ENCODE measurements around the gene CLIC5. TPM values are rescaled to one million over a fixed set of nuclear protein-coding genes. Genes with fewer than 3 reads are reported as not detected.

The CLIC5 gene
- total and polyA plus RNA-seq, 9 donors = 8.5 to 15.4 (median 14.2) TPM

DNA sequence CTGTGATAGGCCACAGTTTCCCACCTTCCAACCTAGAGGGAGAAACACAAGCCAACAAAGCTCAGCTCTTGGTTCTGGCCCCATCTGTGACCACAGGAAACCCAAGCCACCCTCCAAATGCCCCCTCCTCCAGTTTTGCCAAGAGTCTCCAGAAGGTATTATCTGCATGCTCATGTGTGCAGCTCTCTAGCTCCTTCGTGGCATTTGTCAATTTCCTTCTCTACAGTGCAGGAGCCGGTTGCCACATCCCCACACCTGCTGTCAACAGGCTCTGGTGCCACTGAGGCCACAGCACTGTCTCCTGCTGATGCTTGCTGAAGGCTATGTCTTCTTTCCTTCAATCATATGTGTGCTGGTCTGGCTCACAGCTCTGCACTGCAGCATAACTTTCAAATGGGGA is 177.2 kb downstream of the CLIC5 start:
- WGBS (ENCODE audit: insufficient coverage) = 75% methylated on average over 2 of the region's 2 CpGs
- H3K4me3 ChIP-seq (ENCODE audit: low read length) = no peak overlapping the region
- H3K27ac ChIP-seq (ENCODE audit: low read length) = no peak overlapping the region
- H3K27me3 ChIP-seq (ENCODE audit: control insufficient read depth, insufficient read depth, low read length) = no peaks in the 10 kb centered on the region
- DNase-seq = no peak
- H3K4me1 ChIP-seq (ENCODE audit: control insufficient read depth, insufficient read depth, low read length) = no peaks in the 10 kb centered on the region
- no peaks in the 10 kb centered on the region for H3K9me3 ChIP-seq (replicated peaks; ENCODE audit: control insufficient read depth, low read depth, low read length)
- no peaks in the 10 kb centered on the region for H3K36me3 ChIP-seq (ENCODE audit: control insufficient read depth, insufficient read depth, low read length)

DNA sequence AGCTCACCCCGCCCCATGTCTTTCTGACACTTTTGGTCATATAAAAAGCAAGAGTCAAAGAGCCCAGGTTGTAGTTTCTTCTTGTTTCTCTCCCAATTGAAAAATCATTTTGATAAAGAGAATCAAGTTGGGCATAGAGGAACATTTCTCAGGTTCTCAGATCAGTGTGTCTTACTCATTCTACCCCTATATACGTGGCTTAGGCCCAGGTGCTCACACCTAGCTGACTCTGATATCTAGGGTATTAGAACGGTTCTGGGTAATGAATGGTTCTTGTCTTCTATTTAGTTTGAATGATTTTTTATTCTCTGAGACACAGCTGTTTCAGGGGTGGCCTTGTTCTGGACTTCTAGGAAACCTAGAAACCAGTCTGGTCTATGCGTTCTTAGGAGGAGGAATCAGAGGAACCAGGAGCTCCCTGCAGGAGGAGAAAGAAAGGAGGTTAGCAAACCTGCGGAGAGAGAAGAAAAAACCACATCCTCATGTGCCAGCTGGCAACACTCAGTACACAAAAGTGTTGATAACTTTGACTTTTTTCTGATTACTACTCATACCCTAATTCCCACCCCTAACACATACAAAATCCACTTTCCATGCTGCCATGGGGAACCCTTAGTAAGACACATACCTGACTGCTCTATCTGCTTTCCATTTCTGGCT is 178.0 kb downstream of the CLIC5 start:
- Histone ChIP-seq H3K4me3 (ENCODE audit: low read length) (no peak overlapping the region), H3K4me1 (ENCODE audit: control insufficient read depth, insufficient read depth, low read length) (no peaks in the 10 kb centered on the region), H3K36me3 (ENCODE audit: control insufficient read depth, insufficient read depth, low read length) (no peaks in the 10 kb centered on the region), H3K9me3 (replicated peaks; ENCODE audit: control insufficient read depth, low read depth, low read length) (no peaks in the 10 kb centered on the region), H3K27ac (ENCODE audit: low read length) (no peak overlapping the region), H3K27me3 (ENCODE audit: control insufficient read depth, insufficient read depth, low read length) (no peaks in the 10 kb centered on the region)
- no peak for DNase-seq
- 100% methylated on average over 1 of the region's 5 CpGs for WGBS (ENCODE audit: insufficient coverage)

DNA sequence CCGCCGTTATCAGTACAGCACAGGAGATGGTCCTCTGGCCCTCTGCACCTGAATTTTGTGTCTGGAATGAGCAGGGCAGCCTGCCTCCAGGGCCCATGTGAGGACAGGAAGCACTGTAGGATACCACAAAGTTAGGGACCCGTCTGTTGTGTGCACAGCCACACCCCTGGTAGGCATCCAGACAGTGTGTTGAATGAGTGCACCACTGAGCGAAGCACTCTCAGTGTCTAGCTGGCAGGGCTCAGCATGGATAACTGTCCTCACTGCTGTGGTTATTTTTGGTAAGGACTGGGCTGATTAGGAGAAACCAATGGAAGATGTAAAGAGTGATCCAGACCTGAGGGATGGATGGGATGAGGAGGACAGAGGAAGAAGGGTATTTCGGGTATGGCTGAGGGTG is 178.7 kb downstream of the CLIC5 start:
- no peak for DNase-seq
- Histone ChIP-seq H3K4me1 (ENCODE audit: control insufficient read depth, insufficient read depth, low read length) (no peaks in the 10 kb centered on the region), H3K9me3 (replicated peaks; ENCODE audit: control insufficient read depth, low read depth, low read length) (no peaks in the 10 kb centered on the region), H3K27me3 (ENCODE audit: control insufficient read depth, insufficient read depth, low read length) (no peaks in the 10 kb centered on the region), H3K27ac (ENCODE audit: low read length) (no peak overlapping the region), H3K36me3 (ENCODE audit: control insufficient read depth, insufficient read depth, low read length) (no peaks in the 10 kb centered on the region), H3K4me3 (ENCODE audit: low read length) (no peak overlapping the region)
- 79% methylated on average over 5 of the region's 5 CpGs for WGBS (ENCODE audit: insufficient coverage)

DNA sequence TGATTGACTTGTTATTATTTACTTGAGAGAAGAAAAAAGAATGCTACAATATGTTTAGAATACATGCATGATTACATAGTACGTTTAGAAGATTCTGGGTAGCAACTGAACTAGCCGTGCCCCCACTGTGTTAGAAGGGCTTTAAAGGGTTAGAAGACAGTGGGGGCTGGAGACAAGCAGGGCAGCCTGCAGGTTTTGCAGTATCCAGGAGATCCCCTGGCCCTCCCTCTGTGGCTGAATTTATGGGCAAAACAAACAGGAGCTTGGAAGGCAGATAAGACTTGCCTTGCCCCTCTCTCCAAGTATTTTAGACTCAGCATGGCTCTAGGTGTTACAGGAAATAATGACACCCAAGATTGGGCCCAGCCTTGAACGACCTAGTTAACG is 179.2 kb downstream of the CLIC5 start:
- Histone ChIP-seq H3K27ac (ENCODE audit: low read length) (no peak overlapping the region), H3K36me3 (ENCODE audit: control insufficient read depth, insufficient read depth, low read length) (no peaks in the 10 kb centered on the region), H3K4me3 (ENCODE audit: low read length) (no peak overlapping the region), H3K9me3 (replicated peaks; ENCODE audit: control insufficient read depth, low read depth, low read length) (no peaks in the 10 kb centered on the region), H3K4me1 (ENCODE audit: control insufficient read depth, insufficient read depth, low read length) (no peaks in the 10 kb centered on the region), H3K27me3 (ENCODE audit: control insufficient read depth, insufficient read depth, low read length) (no peaks in the 10 kb centered on the region)
- DNase-seq = no peak
- WGBS (ENCODE audit: insufficient coverage) = 67% methylated on average over 1 of the region's 4 CpGs

DNA sequence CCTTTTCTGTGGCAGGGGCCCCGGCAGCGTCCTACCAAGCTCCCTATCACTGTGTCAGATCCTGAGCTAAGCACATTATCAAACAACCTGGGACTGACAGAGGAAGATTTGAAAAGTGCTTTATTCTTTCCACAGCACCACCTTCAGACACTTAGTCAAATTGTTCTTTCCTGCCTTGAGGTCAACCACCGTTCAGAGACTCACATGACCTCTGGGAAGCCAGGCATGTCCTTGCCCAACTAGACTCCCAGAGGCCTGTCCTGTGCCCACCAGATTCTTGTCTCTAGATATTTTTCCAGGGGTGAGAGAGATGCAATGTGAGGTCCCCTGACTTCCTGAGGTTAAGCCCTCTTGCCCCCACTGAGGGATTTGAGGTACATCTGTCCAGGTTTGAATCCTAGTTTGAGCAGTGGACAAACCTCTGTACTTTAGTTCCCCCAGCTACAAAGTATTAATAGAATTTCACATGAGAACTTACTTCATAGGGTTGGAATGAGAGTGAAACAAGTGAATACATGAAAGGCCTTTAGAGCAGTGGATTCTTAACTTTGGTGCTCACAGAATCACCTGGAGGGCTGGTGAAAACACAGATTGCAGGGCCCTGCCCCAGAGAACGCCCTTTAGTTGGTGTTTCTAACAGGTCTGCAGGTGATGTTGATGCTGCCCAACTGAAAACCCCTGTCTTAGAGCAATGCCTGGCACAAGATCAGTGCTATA is 179.8 kb downstream of the CLIC5 start:
- H3K27me3 ChIP-seq (ENCODE audit: control insufficient read depth, insufficient read depth, low read length) = no peaks in the 10 kb centered on the region
- no peaks in the 10 kb centered on the region for H3K36me3 ChIP-seq (ENCODE audit: control insufficient read depth, insufficient read depth, low read length)
- no peak overlapping the region for H3K27ac ChIP-seq (ENCODE audit: low read length)
- 100% methylated on average over 1 of the region's 4 CpGs for WGBS (ENCODE audit: insufficient coverage)
- DNase-seq = no peak
- no peaks in the 10 kb centered on the region for H3K9me3 ChIP-seq (replicated peaks; ENCODE audit: control insufficient read depth, low read depth, low read length)
- no peak overlapping the region for H3K4me3 ChIP-seq (ENCODE audit: low read length)
- no peaks in the 10 kb centered on the region for H3K4me1 ChIP-seq (ENCODE audit: control insufficient read depth, insufficient read depth, low read length)

DNA sequence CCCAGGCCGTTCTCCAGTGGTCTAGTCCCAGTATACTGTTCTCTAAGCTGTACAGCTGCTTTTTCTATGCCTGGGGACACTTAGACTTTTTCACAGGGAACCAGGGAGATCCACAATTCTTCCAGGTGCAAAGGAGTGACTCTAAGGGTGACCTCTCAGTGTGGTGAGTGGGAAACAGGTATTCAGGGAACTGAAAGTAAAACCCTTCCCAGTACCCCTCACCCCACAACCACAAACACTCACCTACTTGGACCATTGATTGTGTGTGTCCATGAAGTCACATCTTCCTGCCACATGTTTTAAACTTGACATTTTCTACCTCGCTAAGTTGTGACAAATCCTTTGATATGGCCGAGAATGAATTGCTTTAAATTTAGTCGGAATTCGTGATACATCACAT is 183.6 kb downstream of the CLIC5 start:
- no peak for DNase-seq
- H3K27me3 ChIP-seq (ENCODE audit: control insufficient read depth, insufficient read depth, low read length) = no peaks in the 10 kb centered on the region
- H3K27ac ChIP-seq (ENCODE audit: low read length) = no peak overlapping the region
- no peaks in the 10 kb centered on the region for H3K4me1 ChIP-seq (ENCODE audit: control insufficient read depth, insufficient read depth, low read length)
- H3K36me3 ChIP-seq (ENCODE audit: control insufficient read depth, insufficient read depth, low read length) = no peaks in the 10 kb centered on the region
- no peaks in the 10 kb centered on the region for H3K9me3 ChIP-seq (replicated peaks; ENCODE audit: control insufficient read depth, low read depth, low read length)
- 17% methylated on average over 1 of the region's 5 CpGs for WGBS (ENCODE audit: insufficient coverage)
- H3K4me3 ChIP-seq (ENCODE audit: low read length) = no peak overlapping the region

Other genes with a start within 250 kb of the CLIC5 start
- gene ENPP4, start 114.1 kb upstream of the CLIC5 start, total RNA-seq = 35.4 TPM
- 10 to 100 TPM; 23.1 to 53.5 (median 39.3) TPM for gene ENPP4, start 114.1 kb upstream of the CLIC5 start, polyA plus RNA-seq (ENCODE audit: insufficient read depth in 1 of 8, insufficient read length in 8 of 8, low replicate concordance in 1 of 8)
- 4.7 TPM for gene ENPP5, start 155.1 kb upstream of the CLIC5 start, total RNA-seq
- gene ENPP5, start 155.1 kb upstream of the CLIC5 start, polyA plus RNA-seq (ENCODE audit: insufficient read depth in 1 of 8, insufficient read length in 8 of 8, low replicate concordance in 1 of 8) = 1 to 10 TPM; 2.6 to 5.9 (median 4.0) TPM

Measured in muscle of leg (tissue), 11 donors.